Tibial nerve (tissue), 4 donors: ENCODE measurements around the gene AKAP7.

ENCODE experiments used
- CTCF ChIP-seq, 5 experiments: fragments of 200-600 bp in 3 of 5; fragments of 450-650 bp in 2 of 5; sonication (generic) in 3 of 5; IDR thresholded peaks; one replicate each; pipeline ENCODE4 v1.5.1; 2016 to 2019; ENCODE audit warnings: antibody characterized with exemption in 5 of 5, mild to moderate bottlenecking in 3 of 5, moderate library complexity in 2 of 5
- EP300 ChIP-seq, 2 donors: sonication (generic); formaldehyde crosslinking; IDR thresholded peaks; one replicate each; pipeline ENCODE4 v1.6.1; 2017; ENCODE audit warnings: antibody characterized with exemption in 2 of 2, mild to moderate bottlenecking in 1 of 2
- POLR2A ChIP-seq, 2 donors: fragments of 450-650 bp; IDR thresholded peaks; one replicate each; pipeline ENCODE4 v1.6.1; 2017; ENCODE audit warnings: antibody characterized with exemption in 2 of 2, mild to moderate bottlenecking in 2 of 2, moderate library complexity in 2 of 2

GRCh38 chr6:131122007-131122406 lies 13.3 kb upstream of the AKAP7 start:
- TF ChIP-seq CTCF (IDR thresholded peaks at IDR 0.05) (no peak), EP300 (IDR thresholded peaks at IDR 0.05) (no peak), POLR2A (IDR thresholded peaks at IDR 0.05) (no peak)
